Urinary bladder (tissue), 4 donors: ENCODE measurements around the gene HDAC6. TPM values are rescaled to one million over a fixed set of nuclear protein-coding genes. Genes with fewer than 3 reads are reported as not detected.

ENCODE experiments used
- DNase-seq: peaks from one replicate; pipeline ENCODE4 v3.0.0-alpha.2; 2015; ENCODE audit errors: extremely low spot score
- H3K27ac ChIP-seq: one replicate; pipeline ENCODE4 v1.5.1; 2013; ENCODE audit warnings: low read depth, mild to moderate bottlenecking, moderate library complexity
- H3K36me3 ChIP-seq: one replicate; pipeline ENCODE4 v1.6.1; 2013; ENCODE audit warnings: mild to moderate bottlenecking, moderate library complexity; ENCODE audit not compliant: insufficient read depth
- H3K4me1 ChIP-seq: one replicate; pipeline ENCODE4 v1.6.1; 2013; ENCODE audit warnings: mild to moderate bottlenecking, moderate library complexity; ENCODE audit not compliant: insufficient read depth
- H3K4me3 ChIP-seq: one replicate; pipeline ENCODE4 v1.5.1; 2013; ENCODE audit warnings: low read depth, low read length
- WGBS: extraction: QIAGEN DNeasy Blood & Tissue Kit; methylation state at CpG from one replicate; pipeline ENCODE4 v1.1.7; 2013; 5-methylcytosine and 5-hydroxymethylcytosine counted together
- polyA plus RNA-seq: library from polyadenylated mRNA; stranded (reverse); fragments of 200-250 nt; gene quantifications from one replicate; pipeline ENCODE4 v1.2.3, GENCODE V29; 2013
- total RNA-seq: library from RNA; depleted of rRNA; stranded (reverse); fragments of >200 nt; gene quantifications from one replicate; pipeline ENCODE4 v1.2.3, GENCODE V29; 2014
- donor health status: healthy with polysubstance abuse.
- donor health status: healthy.

The HDAC6 gene
- total and polyA plus RNA-seq, 2 donors, result 42.0 to 63.8 TPM

GRCh38 chrX:48823053-48823452, 21.2 kb downstream of the HDAC6 start:
- H3K4me3 ChIP-seq, result no peak overlapping the region
- H3K4me1 ChIP-seq, result no peaks in the 10 kb centered on the region
- no peak for DNase-seq
- WGBS, result 77% methylated on average over 6 of the region's 6 CpGs
- no peak overlapping the region for H3K27ac ChIP-seq
- no peaks in the 10 kb centered on the region for H3K36me3 ChIP-seq

GRCh38 chrX:48824066-48824465, 22.2 kb downstream of the HDAC6 start:
- Histone ChIP-seq H3K36me3 (no peaks in the 10 kb centered on the region), H3K4me1 (no peaks in the 10 kb centered on the region), H3K27ac (no peak overlapping the region), H3K4me3 (no peak overlapping the region)
- no peak for DNase-seq
- 95% methylated on average over 8 of the region's 8 CpGs for WGBS

GRCh38 chrX:48826135-48826875, 24.4 kb downstream of the HDAC6 start, which contains the start of gene ERAS:
ERAS (plus strand) TSS chrX:48826513; CDS start chrX:48829124, 2,611 bp downstream.
- no peak within 1 kb of the TSS for H3K4me3 ChIP-seq
- no peaks in the 10 kb centered on the region for H3K4me1 ChIP-seq
- DNase-seq, result no peak
- no peak within 1 kb of the TSS for H3K27ac ChIP-seq
- no peaks in the 10 kb centered on the region for H3K36me3 ChIP-seq
- 45% methylated on average over 61 of the region's 67 CpGs for WGBS

- 39% methylated on average over 72 of the region's 73 CpGs for WGBS
- H3K4me3 ChIP-seq, result no peak overlapping the region
- H3K36me3 ChIP-seq, result no peaks in the 10 kb centered on the region
- no peak overlapping the region for H3K27ac ChIP-seq
- no peak for DNase-seq
- no peaks in the 10 kb centered on the region for H3K4me1 ChIP-seq
Observed at GRCh38 chrX:48826876-48827653, 25.2 kb downstream of the HDAC6 start.

- H3K4me1 ChIP-seq, result no peaks in the 10 kb centered on the region
- 70% methylated on average over 4 of the region's 4 CpGs for WGBS
- no peaks in the 10 kb centered on the region for H3K36me3 ChIP-seq
- DNase-seq, result no peak
- H3K4me3 ChIP-seq, result no peak overlapping the region
- H3K27ac ChIP-seq, result no peak overlapping the region
Observed at GRCh38 chrX:48827654-48827968, 25.7 kb downstream of the HDAC6 start.

GRCh38 chrX:48829016-48829735, 27.3 kb downstream of the HDAC6 start:
- H3K36me3 ChIP-seq, result no peaks in the 10 kb centered on the region
- H3K4me3 ChIP-seq, result no peak overlapping the region
- no peak for DNase-seq
- no peaks in the 10 kb centered on the region for H3K4me1 ChIP-seq
- H3K27ac ChIP-seq, result no peak overlapping the region
- 92% methylated on average over 24 of the region's 24 CpGs for WGBS

GRCh38 chrX:48831136-48831908, 29.5 kb downstream of the HDAC6 start:
- no peak overlapping the region for H3K27ac ChIP-seq
- no peak overlapping the region for H3K4me3 ChIP-seq
- WGBS, result 9% methylated on average over 56 of the region's 58 CpGs
- no peak for DNase-seq
- no peaks in the 10 kb centered on the region for H3K4me1 ChIP-seq
- H3K36me3 ChIP-seq, result no peaks in the 10 kb centered on the region

- Histone ChIP-seq H3K27ac (no peak overlapping the region), H3K4me1 (no peaks in the 10 kb centered on the region), H3K36me3 (no peaks in the 10 kb centered on the region), H3K4me3 (no peak overlapping the region)
- DNase-seq, result no peak
- 2% methylated on average over 53 of the region's 57 CpGs for WGBS
Observed at GRCh38 chrX:48831909-48832291, 30.0 kb downstream of the HDAC6 start.

GRCh38 chrX:48833542-48834138, 31.8 kb downstream of the HDAC6 start:
- Histone ChIP-seq H3K4me3 (no peak overlapping the region), H3K27ac (no peak overlapping the region), H3K4me1 (no peaks in the 10 kb centered on the region), H3K36me3 (no peaks in the 10 kb centered on the region)
- 31% methylated on average over 9 of the region's 9 CpGs for WGBS
- no peak for DNase-seq

GRCh38 chrX:48834383-48834709, 32.5 kb downstream of the HDAC6 start:
- no peak for DNase-seq
- H3K36me3 ChIP-seq, result no peaks in the 10 kb centered on the region
- H3K4me3 ChIP-seq, result no peak overlapping the region
- H3K27ac ChIP-seq, result no peak overlapping the region
- H3K4me1 ChIP-seq, result no peaks in the 10 kb centered on the region
- WGBS, result 12% methylated on average over 7 of the region's 7 CpGs

GRCh38 chrX:48835524-48836329, 33.9 kb downstream of the HDAC6 start, which contains the start of gene PCSK1N:
PCSK1N (minus strand) TSS chrX:48835610; CDS start chrX:48835532, 78 bp downstream.
- H3K27ac ChIP-seq, result no peak within 1 kb of the TSS
- H3K4me3 ChIP-seq, result peak within 1 kb of the TSS; percentile 9
- WGBS, result 37% methylated on average over 15 of the region's 35 CpGs
- H3K4me1 ChIP-seq, result no peaks in the 10 kb centered on the region
- DNase-seq, result no peak
- no peaks in the 10 kb centered on the region for H3K36me3 ChIP-seq

GRCh38 chrX:48839686-48840085, 37.8 kb downstream of the HDAC6 start:
- no peak for DNase-seq
- Histone ChIP-seq H3K36me3 (no peaks in the 10 kb centered on the region), H3K4me1 (no peaks in the 10 kb centered on the region), H3K27ac (no peak overlapping the region), H3K4me3 (no peak overlapping the region)
- WGBS, result 80% methylated on average over 10 of the region's 10 CpGs
